Activated CD4-positive, alpha-beta T cell treated with anti-CD3 and anti-CD28 coated beads for 36 hours (primary cell): ENCODE measurements around the gene RNF39. TPM values are rescaled to one million over a fixed set of nuclear protein-coding genes. Genes with fewer than 3 reads are reported as not detected.
A peak's percentile ranks its signal among the peaks of the same experiment; 100 is the strongest.

ENCODE experiments used
- ATAC-seq: fragments of 200-7000 bp; cut with Tn5 transposase; one replicate; pipeline ENCODE4 v1.10.0; 2021; ENCODE audit warnings: mild to moderate bottlenecking, moderate library complexity
- CTCF ChIA-PET: fragments of 350-600 bp; sonication (Branson Sonifier 250); formaldehyde crosslinking; loops from one replicate; lab custom pipeline; 2021; ENCODE audit warnings: antibody characterized with exemption; lab: Charles Lee
- POLR2A ChIA-PET: fragments of 350-600 bp; sonication (Branson Sonifier 250); formaldehyde crosslinking; loops from one replicate; lab custom pipeline; 2021; ENCODE audit warnings: antibody characterized with exemption, inconsistent platforms; lab: Charles Lee
- DNase-seq: peaks from one replicate; pipeline ENCODE4 v3.0.0-alpha.2; 2020
- H3K27ac Mint-ChIP-seq: one replicate; pipeline ENCODE4 v1.8.0; 2021; ENCODE audit warnings: mixed read lengths
- H3K27me3 Mint-ChIP-seq: one replicate; pipeline ENCODE4 v1.8.0; 2021; ENCODE audit warnings: mixed read lengths
- H3K36me3 Mint-ChIP-seq: one replicate; pipeline ENCODE4 v1.8.0; 2021; ENCODE audit warnings: low read depth, mixed read lengths
- H3K4me1 Mint-ChIP-seq: one replicate; pipeline ENCODE4 v1.8.0; 2021; ENCODE audit warnings: mixed read lengths
- H3K4me3 Mint-ChIP-seq: one replicate; pipeline ENCODE4 v1.8.0; 2021; ENCODE audit warnings: mild to moderate bottlenecking, moderate library complexity, mixed read lengths
- H3K9me3 Mint-ChIP-seq: one replicate; pipeline ENCODE4 v1.8.0; 2021; ENCODE audit warnings: low read depth, mixed read lengths
- intact Hi-C, 2 experiments: fragments of 100-400 bp; cut with DNase I in 1 of 2; cut with micrococcal nuclease in 1 of 2; formaldehyde crosslinking; loops; one replicate each; pipeline versions ENCODE4 v1.14.2 to v1.15.1; 2022 to 2024; cut with DNase I, micrococcal nuclease
- total RNA-seq, 2 experiments: library from RNA; stranded (reverse); gene quantifications; one replicate each; pipeline ENCODE4 v1.2.3, GENCODE V29; 2021

RNF39 gene
- total RNA-seq, 2 experiments from 2014 or later: not detected

DNA sequence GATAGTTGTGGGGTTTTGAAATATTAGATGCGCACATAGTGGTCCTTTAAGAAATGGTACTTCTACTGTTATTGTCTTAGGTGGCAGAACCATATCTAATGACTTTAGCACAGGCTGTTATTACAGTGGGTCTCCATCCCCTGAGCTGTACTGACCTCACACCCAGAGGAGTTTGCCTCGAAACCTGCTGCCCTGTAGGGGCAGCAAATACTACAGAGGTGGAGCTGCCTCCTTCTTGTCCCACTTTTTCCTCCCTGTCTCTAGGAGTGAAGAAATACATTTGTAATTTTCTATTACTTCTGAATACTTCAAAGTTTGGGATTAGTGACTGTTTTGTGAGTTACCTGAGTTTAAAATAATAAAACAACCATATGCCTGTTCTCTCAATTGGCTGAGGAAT is 29.1 kb upstream of the RNF39 start:
- POLR2A ChIA-PET: no interaction called here
- no peak for DNase-seq
- Mint-ChIP-seq H3K27ac (no peak overlapping the region), H3K27me3 (peaks cover 38% of the 10 kb centered on the region), H3K4me3 (no peak overlapping the region), H3K9me3 (no peaks in the 10 kb centered on the region), H3K36me3 (no peaks in the 10 kb centered on the region), H3K4me1 (peaks cover 32% of the 10 kb centered on the region)
- no peak for ATAC-seq
- CTCF ChIA-PET: interaction anchor here (0.6 to 9.5 kb wide), 12 partner anchors 11 to 471 kb away, joined by 3 to 244 read pairs (median 6); partner anchors contain the start of genes POLR1H and TRIM40
- intact Hi-C loops: loop anchor here (5.0 kb wide), 2 partner anchors 42 to 223 kb away; partner anchors contain the start of genes POLR1H (in 1 of the 2) and TRIM39 (in 1 of the 2)

DNA sequence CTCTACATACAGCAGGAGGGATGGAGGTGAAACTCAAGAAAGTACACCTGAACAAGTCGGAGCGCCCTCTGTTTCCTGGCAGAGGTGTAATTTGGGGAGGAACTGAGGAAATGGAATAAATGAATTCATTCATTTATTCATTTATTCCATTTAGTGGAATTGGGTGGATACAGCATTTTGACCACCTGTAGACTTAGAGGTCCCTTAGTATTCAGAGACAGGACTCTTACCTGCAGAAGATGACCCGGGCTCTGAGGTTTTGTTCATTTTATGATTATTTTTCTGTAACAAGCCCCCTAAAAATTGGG is 28.3 kb upstream of the RNF39 start:
- ATAC-seq (no peak), DNase-seq (no peak)
- Mint-ChIP-seq H3K9me3 (no peaks in the 10 kb centered on the region), H3K36me3 (no peaks in the 10 kb centered on the region), H3K4me1 (peaks cover 32% of the 10 kb centered on the region), H3K4me3 (peak overlapping the region; percentile 73), H3K27me3 (peaks cover 45% of the 10 kb centered on the region), H3K27ac (no peak overlapping the region)
- CTCF ChIA-PET: interaction anchor here (0.6 to 9.5 kb wide), 24 partner anchors 10 to 396 kb away, joined by 3 to 244 read pairs (median 5); partner anchors contain the start of genes POLR1H and TRIM40
- POLR2A ChIA-PET: no interaction called here
- intact Hi-C loops: loop anchor here (1.0 to 5.0 kb wide), 6 partner anchors 27 to 223 kb away; partner anchors contain the start of genes POLR1H (in 1 of the 2), PPP1R11 (in 1 of the 2), TRIM26 (in 1 of the 2) and TRIM39 (in 1 of the 2)

DNA sequence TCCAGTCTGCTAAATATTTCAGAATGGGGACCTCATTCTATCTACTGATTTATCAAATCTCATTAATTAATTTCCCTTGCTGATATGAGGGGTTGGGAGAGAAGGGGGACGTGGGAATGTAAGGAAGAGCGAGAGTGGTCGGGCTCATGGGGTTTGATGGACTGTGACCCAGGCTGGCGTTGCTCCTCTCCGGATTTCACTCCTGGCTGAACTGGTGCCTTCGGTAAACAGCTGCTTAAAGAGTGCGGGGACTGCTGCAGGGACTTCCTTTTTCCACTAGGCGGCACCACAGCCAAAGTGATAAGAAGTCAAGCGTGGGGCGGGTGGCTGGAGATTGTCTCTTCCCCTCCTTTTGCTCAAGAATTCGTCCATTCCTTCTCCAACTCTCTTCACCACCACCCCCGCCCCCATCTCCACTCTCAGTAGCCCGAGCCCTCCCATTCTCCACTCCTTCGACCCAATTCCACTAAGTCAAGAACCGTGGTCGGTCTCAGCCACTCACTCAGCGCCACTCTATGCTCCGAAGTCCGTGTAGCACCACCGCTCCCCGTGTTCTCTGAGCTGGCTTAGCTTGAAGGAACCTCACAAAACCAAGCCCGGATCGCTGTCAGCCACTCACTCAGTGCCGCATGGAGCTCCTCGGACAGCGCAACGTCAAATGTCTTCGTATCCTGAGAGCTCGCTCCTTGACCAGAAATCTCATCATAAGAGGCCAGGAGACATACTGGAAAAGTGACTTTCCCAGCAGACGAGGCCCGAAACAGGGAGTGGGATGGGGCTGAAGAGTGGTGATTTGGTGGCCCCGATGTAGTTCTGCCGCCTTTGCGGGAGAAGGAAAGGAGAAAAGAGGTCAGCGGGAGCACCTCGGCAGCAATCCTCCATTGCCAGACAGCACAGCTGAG is 27.7 kb upstream of the RNF39 start:
- peaks cover 36% of the 10 kb centered on the region for H3K4me1 Mint-ChIP-seq
- CTCF ChIA-PET: interaction anchor here (0.6 to 9.5 kb wide), 25 partner anchors 9 to 395 kb away, joined by 3 to 244 read pairs (median 4); partner anchors contain the start of genes POLR1H and TRIM40
- H3K27ac Mint-ChIP-seq: peak overlapping the region; percentile 65
- H3K27me3 Mint-ChIP-seq: peaks cover 47% of the 10 kb centered on the region
- no peaks in the 10 kb centered on the region for H3K9me3 Mint-ChIP-seq
- H3K36me3 Mint-ChIP-seq: no peaks in the 10 kb centered on the region
- peak; percentile 79 for ATAC-seq
- peak; percentile 90 for DNase-seq
- peak overlapping the region; percentile 73 for H3K4me3 Mint-ChIP-seq
- POLR2A ChIA-PET: interaction anchor here (0.6 kb wide), 2 partner anchors 29 to 39 kb away, joined by 3 to 4 read pairs; no protein-coding TSS in a partner anchor
- intact Hi-C loops: loop anchor here (1.0 to 5.0 kb wide), 7 partner anchors 28 to 224 kb away; partner anchors contain the start of genes POLR1H (in 2 of the 2), PPP1R11 (in 1 of the 2), TRIM26 (in 1 of the 2) and TRIM39 (in 1 of the 2)

DNA sequence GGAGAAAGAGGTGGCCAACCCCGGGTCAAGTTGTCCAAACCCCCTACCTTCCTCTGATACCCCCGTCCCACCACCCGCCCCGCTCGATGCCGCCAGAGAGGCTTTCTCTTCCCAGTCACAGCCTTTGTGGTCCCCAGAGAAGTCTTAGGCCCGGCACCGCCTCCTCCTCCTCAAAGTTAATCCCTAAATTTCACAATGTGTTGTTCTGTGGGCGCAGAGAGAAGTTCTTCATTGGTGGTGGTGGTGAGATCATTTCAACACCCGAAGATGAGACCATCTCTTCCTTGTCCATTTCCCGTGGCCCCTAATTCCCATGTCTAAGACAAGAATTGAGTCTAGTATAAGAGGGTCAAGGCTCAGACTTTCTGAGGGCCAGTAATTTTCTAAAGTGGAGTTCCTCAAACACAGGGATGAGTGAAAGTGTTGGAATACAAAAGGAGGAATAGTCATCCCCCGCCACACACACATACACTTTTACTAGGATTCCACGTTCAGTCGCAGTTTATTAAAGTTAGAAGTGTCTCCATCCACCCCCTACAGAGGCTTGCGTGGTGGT is 26.9 kb upstream of the RNF39 start:
- ChIA-PET CTCF (interaction anchor here (0.7 to 9.5 kb wide), 21 partner anchors 8 to 364 kb away, joined by 3 to 244 read pairs (median 6); partner anchors contain the start of gene POLR1H), POLR2A (interaction anchor here (0.9 kb wide), 1 partner anchor 138 kb away, joined by 3 read pairs; no protein-coding TSS in a partner anchor)
- intact Hi-C loops: loop anchor here (1.0 to 5.0 kb wide), 3 partner anchors 40 to 225 kb away; partner anchors contain the start of genes POLR1H (in 2 of the 2) and TRIM39 (in 1 of the 2)
- Mint-ChIP-seq H3K9me3 (no peaks in the 10 kb centered on the region), H3K27me3 (peaks cover 44% of the 10 kb centered on the region), H3K4me3 (peak overlapping the region; percentile 73), H3K36me3 (no peaks in the 10 kb centered on the region), H3K4me1 (peaks cover 41% of the 10 kb centered on the region), H3K27ac (peak overlapping the region; percentile 20)
- DNase-seq: peak; percentile 17
- ATAC-seq: peak; percentile 21

DNA sequence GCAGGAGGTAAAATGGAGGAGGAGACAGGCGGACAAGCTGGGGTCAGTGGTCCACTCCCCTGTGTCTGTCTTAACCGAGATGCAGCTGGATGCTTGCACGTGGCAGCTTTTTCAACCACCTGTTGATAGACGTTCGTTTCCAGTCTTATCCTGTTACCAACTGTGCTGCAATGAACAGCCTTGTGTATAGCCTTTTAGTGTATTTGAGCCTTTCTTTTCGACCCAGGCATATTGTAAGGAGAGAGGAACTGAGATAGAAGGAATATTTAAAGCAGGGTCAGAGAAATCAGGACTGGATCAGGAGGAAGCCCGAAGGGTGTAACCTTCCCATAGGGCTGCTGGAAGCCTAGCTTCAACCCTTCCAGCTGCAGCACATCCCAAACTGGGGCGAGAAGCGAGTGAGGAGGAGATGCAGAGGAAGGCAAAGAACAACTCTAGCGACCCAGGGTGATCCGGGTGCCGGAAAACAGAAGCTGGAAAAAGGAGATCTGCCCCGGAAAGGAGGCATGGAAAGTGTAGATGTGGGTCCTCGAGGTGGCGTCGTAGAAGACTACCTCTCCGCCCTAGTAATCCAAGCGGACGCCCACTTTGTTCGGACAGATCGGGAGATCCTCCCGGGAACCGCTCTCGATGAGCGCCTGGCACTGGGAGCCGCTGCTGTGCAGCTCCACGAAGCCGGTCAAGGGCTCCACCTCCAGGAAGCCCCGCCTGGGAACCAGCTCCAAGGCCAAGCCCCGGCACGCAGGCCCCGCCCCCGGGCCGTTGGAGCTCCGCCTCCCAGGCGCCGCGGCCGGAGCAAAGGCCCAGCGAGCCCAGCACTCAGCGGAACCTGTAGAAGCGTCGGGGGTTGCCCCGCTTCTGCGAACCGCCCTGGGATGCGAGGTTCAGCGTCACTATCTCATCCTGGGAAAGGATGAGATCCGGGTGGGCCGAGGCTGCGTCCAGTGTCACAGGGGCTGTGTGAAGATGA is 26.2 kb upstream of the RNF39 start:
- Mint-ChIP-seq H3K36me3 (no peaks in the 10 kb centered on the region), H3K4me3 (peak overlapping the region; percentile 61), H3K4me1 (peaks cover 45% of the 10 kb centered on the region), H3K27me3 (peaks cover 46% of the 10 kb centered on the region), H3K9me3 (no peaks in the 10 kb centered on the region), H3K27ac (peak overlapping the region; percentile 13)
- ChIA-PET CTCF (interaction anchor here (0.7 to 9.5 kb wide), 13 partner anchors 10 to 448 kb away, joined by 3 to 244 read pairs (median 4); partner anchors contain the start of gene POLR1H), POLR2A (interaction anchor here (0.8 to 0.9 kb wide), 2 partner anchors 40 to 137 kb away, joined by 3 read pairs; partner anchors contain the start of gene POLR1H)
- ATAC-seq (peak; percentile 68), DNase-seq (peak; percentile 81)
- intact Hi-C loops: loop anchor here (1.0 to 5.0 kb wide), 3 partner anchors 39 to 226 kb away; partner anchors contain the start of genes POLR1H (in 2 of the 2) and TRIM39 (in 1 of the 2)

DNA sequence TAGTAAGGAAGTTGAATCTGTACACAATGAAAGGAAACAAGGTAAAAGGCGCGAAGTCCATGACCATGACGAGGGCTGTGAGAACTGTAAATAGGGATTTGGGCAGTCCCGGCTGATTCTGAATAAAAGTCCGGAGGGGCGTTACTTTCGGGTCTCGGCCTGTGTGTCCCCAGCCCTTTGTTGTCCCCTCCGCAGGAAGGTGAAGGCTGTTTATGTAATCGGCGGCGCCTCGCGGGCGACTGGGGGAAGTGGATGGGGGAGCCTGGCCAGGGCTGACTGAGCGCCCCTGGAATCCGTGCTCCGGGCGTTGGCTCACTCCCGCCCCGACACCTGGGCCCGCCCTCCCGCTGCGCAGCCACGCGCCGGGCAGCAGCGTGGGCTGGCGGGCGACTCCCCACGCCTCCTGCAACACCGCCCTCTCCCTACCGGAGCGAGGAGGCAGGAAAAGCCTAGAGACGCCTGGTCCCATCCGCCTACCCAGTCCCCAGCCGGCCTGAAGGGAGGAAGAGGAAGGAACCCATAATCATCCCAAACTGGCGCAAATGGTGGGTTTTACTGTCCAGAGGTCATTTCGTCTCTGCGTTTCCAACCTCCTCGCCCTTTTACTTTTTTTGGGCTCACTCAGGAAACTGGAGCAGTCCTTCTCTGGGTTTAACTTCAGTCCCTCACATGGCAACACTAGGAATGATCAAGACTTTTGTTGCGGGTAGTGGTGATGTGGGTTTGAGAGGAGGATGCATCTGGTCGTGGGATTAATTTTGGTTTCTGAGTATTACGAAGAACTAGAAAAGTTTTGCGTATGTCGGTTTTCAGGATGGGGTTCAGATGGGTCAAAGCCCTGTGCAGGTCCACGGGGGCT is 25.2 kb upstream of the RNF39 start:
- Mint-ChIP-seq H3K4me1 (peaks cover 45% of the 10 kb centered on the region), H3K27me3 (peaks cover 46% of the 10 kb centered on the region), H3K4me3 (peak overlapping the region; percentile 61), H3K36me3 (no peaks in the 10 kb centered on the region), H3K27ac (no peak overlapping the region), H3K9me3 (no peaks in the 10 kb centered on the region)
- peak; percentile 36 for DNase-seq
- intact Hi-C loops: loop anchor here (5.0 kb wide), 2 partner anchors 39 to 226 kb away; partner anchors contain the start of genes POLR1H (in 1 of the 2) and TRIM39 (in 1 of the 2)
- ATAC-seq: no peak
- ChIA-PET CTCF (interaction anchor here (0.7 to 9.5 kb wide), 12 partner anchors 24 to 447 kb away, joined by 3 to 244 read pairs (median 5); partner anchors contain the start of gene POLR1H), POLR2A (no interaction called here)

DNA sequence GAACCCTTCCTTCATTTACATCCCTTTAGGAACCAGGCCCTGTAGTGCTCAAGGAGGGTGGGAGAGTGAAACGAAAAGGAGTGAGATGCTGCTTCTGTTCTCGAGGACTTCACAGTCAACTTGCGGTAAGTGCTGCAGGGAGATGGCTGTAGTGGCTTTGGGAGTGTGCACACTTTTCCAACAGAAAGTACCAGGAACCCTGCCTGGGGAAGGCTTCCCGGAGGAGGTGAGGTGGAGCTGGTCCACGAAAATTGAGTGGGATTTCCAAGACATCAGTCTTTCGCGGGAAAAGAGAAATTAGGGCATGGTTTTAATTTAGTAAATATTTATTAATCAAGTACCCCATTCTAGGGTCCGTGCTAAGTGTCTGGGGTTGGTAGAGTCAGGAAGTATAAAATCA is 24.6 kb upstream of the RNF39 start:
- DNase-seq (no peak), ATAC-seq (no peak)
- ChIA-PET POLR2A (no interaction called here), CTCF (interaction anchor here (0.7 to 1.6 kb wide), 2 partner anchors 31 to 71 kb away, joined by 3 to 5 read pairs; no protein-coding TSS in a partner anchor)
- no peak overlapping the region for H3K27ac Mint-ChIP-seq
- intact Hi-C loops: loop anchor here (5.0 kb wide), 2 partner anchors 38 to 227 kb away; partner anchors contain the start of genes POLR1H (in 1 of the 2) and TRIM39 (in 1 of the 2)
- H3K36me3 Mint-ChIP-seq: no peaks in the 10 kb centered on the region
- peaks cover 45% of the 10 kb centered on the region for H3K4me1 Mint-ChIP-seq
- peaks cover 50% of the 10 kb centered on the region for H3K27me3 Mint-ChIP-seq
- H3K4me3 Mint-ChIP-seq: peak overlapping the region; percentile 44
- H3K9me3 Mint-ChIP-seq: no peaks in the 10 kb centered on the region

DNA sequence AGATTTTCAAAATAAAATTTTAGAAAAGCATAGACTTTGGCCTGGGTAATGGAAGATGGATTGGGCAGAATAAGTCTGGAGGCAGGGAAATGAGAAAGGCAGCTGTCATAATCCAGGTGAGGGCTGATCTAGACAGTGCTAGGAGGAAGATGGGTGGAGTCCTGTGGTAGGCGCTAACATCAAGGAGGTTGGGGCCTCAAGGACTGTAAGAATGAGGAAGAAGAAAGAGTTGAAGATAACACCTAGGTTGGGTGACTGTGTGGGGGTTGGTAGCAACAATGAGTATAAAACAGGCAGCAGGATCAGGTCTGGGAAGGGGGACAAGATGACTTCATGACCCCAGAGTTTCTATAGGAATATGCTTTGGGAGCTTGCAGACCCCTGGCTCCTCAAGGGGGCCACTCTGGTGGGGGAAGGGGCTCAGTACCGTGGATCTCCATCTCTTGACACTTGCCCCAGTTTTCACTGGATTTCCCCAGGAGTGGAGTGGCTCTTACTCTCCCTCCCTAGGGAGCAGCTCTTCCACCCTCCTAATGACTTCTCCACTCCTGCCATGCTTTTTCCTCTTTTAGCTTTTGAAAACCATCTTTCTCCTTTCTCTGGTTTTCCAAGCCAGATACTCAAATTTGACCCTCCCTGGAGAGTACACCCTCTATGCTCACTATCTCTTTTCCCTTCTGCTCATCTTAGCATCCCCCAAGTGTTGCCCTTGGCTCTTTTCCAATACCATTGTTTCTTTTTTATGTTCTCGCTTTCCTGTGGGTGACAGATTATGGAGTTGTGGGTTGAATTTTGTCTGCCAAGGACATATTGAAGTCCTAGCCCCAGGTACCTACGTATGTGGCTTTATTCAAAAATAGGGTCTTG is 22.6 kb upstream of the RNF39 start:
- H3K4me1 Mint-ChIP-seq: peaks cover 39% of the 10 kb centered on the region
- ChIA-PET POLR2A (no interaction called here), CTCF (interaction anchor here (0.6 to 1.4 kb wide), 4 partner anchors 9 to 84 kb away, joined by 3 read pairs; no protein-coding TSS in a partner anchor)
- H3K9me3 Mint-ChIP-seq: no peaks in the 10 kb centered on the region
- ATAC-seq (no peak), DNase-seq (no peak)
- H3K27me3 Mint-ChIP-seq: peaks cover 52% of the 10 kb centered on the region
- H3K36me3 Mint-ChIP-seq: no peaks in the 10 kb centered on the region
- intact Hi-C loops: no loop called here
- no peak overlapping the region for H3K27ac Mint-ChIP-seq
- no peak overlapping the region for H3K4me3 Mint-ChIP-seq
